ENCODE measurements around the gene RPGRIP1L.
"Not testable (repeated sequence)": the region's sequence is repeated elsewhere in the genome, so short reads cannot be mapped to it uniquely, and the experiment has no call there.

RPGRIP1L gene

GRCh38 chr16:53692146-53692545 lies 11.5 kb downstream of the RPGRIP1L start:
- Histone ChIP-seq H3K4me1 (no peaks in the 10 kb centered on the region), H3K4me3 (ENCODE audit: low read depth, low read length) (no peak overlapping the region), H3K27me3 (no peaks in the 10 kb centered on the region), H3K9me3 (no peaks in the 10 kb centered on the region), H3K36me3 (peaks cover 8% of the 10 kb centered on the region; the same call in 1 of the 2 replicates)
- no peak for DNase-seq
- TF ChIP-seq CTCF (IDR thresholded peaks at IDR 0.05; ENCODE audit: low read depth, low read length): no peak

- no peaks in the 10 kb centered on the region for H3K9me3 ChIP-seq
- no peak overlapping the region for H3K4me3 ChIP-seq (ENCODE audit: low read depth, low read length)
- H3K4me1 ChIP-seq: no peaks in the 10 kb centered on the region
- no peak for DNase-seq
- no peak for TF ChIP-seq CTCF (IDR thresholded peaks at IDR 0.05; ENCODE audit: low read depth, low read length)
- no peaks in the 10 kb centered on the region for H3K27me3 ChIP-seq
- peaks cover 10% of the 10 kb centered on the region for H3K36me3 ChIP-seq
Observed at GRCh38 chr16:53690771-53691170, 12.9 kb downstream of the RPGRIP1L start.

- TF ChIP-seq CTCF (IDR thresholded peaks at IDR 0.05; ENCODE audit: low read depth, low read length): no peak
- peaks cover 16% of the 10 kb centered on the region for H3K36me3 ChIP-seq
- DNase-seq: no peak
- H3K27me3 ChIP-seq: no peaks in the 10 kb centered on the region
- no peaks in the 10 kb centered on the region for H3K9me3 ChIP-seq
- H3K4me3 ChIP-seq (ENCODE audit: low read depth, low read length): no peak overlapping the region
- no peaks in the 10 kb centered on the region for H3K4me1 ChIP-seq
Observed at GRCh38 chr16:53689636-53690035, 14.0 kb downstream of the RPGRIP1L start.

GRCh38 chr16:53686710-53687109 lies 16.9 kb downstream of the RPGRIP1L start:
- Histone ChIP-seq H3K4me1 (no peaks in the 10 kb centered on the region), H3K9me3 (no peaks in the 10 kb centered on the region), H3K4me3 (ENCODE audit: low read depth, low read length) (no peak overlapping the region), H3K36me3 (peaks cover 13% of the 10 kb centered on the region), H3K27me3 (no peaks in the 10 kb centered on the region)
- no peak for DNase-seq
- no peak for TF ChIP-seq CTCF (IDR thresholded peaks at IDR 0.05; ENCODE audit: low read depth, low read length)

- not testable (repeated sequence) for DNase-seq; H3K4me3 ChIP-seq (ENCODE audit: low read depth, low read length); H3K27me3 ChIP-seq; H3K36me3 ChIP-seq; H3K4me1 ChIP-seq; H3K9me3 ChIP-seq
Observed at GRCh38 chr16:53685334-53685733, 18.3 kb downstream of the RPGRIP1L start.

GRCh38 chr16:53681354-53681753 lies 22.3 kb downstream of the RPGRIP1L start:
- Histone ChIP-seq H3K27me3 (no peaks in the 10 kb centered on the region), H3K9me3 (no peaks in the 10 kb centered on the region), H3K4me3 (ENCODE audit: low read depth, low read length) (no peak overlapping the region), H3K4me1 (no peaks in the 10 kb centered on the region), H3K36me3 (peaks cover 6% of the 10 kb centered on the region)
- no peak for DNase-seq
- no peak for TF ChIP-seq CTCF (IDR thresholded peaks at IDR 0.05; ENCODE audit: low read depth, low read length)

GRCh38 chr16:53680756-53681155 lies 22.9 kb downstream of the RPGRIP1L start:
- peaks cover 6% of the 10 kb centered on the region for H3K36me3 ChIP-seq
- H3K4me1 ChIP-seq: no peaks in the 10 kb centered on the region
- H3K27me3 ChIP-seq: no peaks in the 10 kb centered on the region
- no peaks in the 10 kb centered on the region for H3K9me3 ChIP-seq
- no peak for DNase-seq
- TF ChIP-seq CTCF (IDR thresholded peaks at IDR 0.05; ENCODE audit: low read depth, low read length): no peak
- H3K4me3 ChIP-seq (ENCODE audit: low read depth, low read length): no peak overlapping the region
